A549 (cell line): ENCODE data around the gene UBN2.

ENCODE experiments used
- POLR2A ChIP-seq: IDR thresholded peaks from 2 replicates; pipeline ENCODE4 v1.6.1; 2012; ENCODE audit warnings: mild to moderate bottlenecking, low read length
- REST ChIP-seq: fragments of 200-600 bp; sonication (generic); IDR thresholded peaks from 2 replicates; pipeline ENCODE4 v1.6.1; 2016; ENCODE audit warnings: antibody characterized with exemption, mild to moderate bottlenecking, moderate library complexity
- USF2 ChIP-seq: fragments of 450-650 bp; IDR thresholded peaks from 2 replicates; pipeline ENCODE4 v1.6.1; 2014; ENCODE audit warnings: antibody characterized with exemption

GRCh38 chr7:139231513-139232376 is 708 bp downstream of the UBN2 start:
- TF ChIP-seq REST: no peak
- no peak for TF ChIP-seq POLR2A
- no peak for TF ChIP-seq USF2
